ENCODE measurements around the gene SHTN1.

- TF ChIP-seq CTCF (conservative IDR thresholded peaks at IDR 0.05; ENCODE audit: low read depth, low read length): no peak
- TF ChIP-seq POLR2A (IDR thresholded peaks at IDR 0.05; ENCODE audit: low read depth, low read length): no peak
- no peak for TF ChIP-seq NFE2L2 (IDR thresholded peaks at IDR 0.05; ENCODE audit: low read depth, low read length)
- no peak for TF ChIP-seq CEBPB (IDR thresholded peaks at IDR 0.05; ENCODE audit: low read depth, low read length)
- TF ChIP-seq CHD1 (IDR thresholded peaks at IDR 0.05; ENCODE audit: low read depth, low read length): no peak
- no peak for TF ChIP-seq BHLHE40 (IDR thresholded peaks at IDR 0.05; ENCODE audit: low read depth, low read length)
- no peak for TF ChIP-seq USF2 (IDR thresholded peaks at IDR 0.05; ENCODE audit: low read depth, low read length)
- no peak for TF ChIP-seq SMC3 (IDR thresholded peaks at IDR 0.05; ENCODE audit: low read depth, low read length)
- TF ChIP-seq MXI1 (IDR thresholded peaks at IDR 0.05; ENCODE audit: borderline replicate concordance, low read depth, low read length): no peak
- no peak for TF ChIP-seq RAD21 (IDR thresholded peaks at IDR 0.05; ENCODE audit: low read length)
- no peak for TF ChIP-seq MAFK (IDR thresholded peaks at IDR 0.05; ENCODE audit: low read depth, low read length)
Observed at GRCh38 chr10:116989439-116989838, 15.5 kb downstream of the SHTN1 start.
